OCI-LY7 (cell line): Measurements from ENCODE around the gene LRRC74A. TPM values are rescaled to one million over a fixed set of nuclear protein-coding genes. Genes with fewer than 3 reads are reported as not detected.

ENCODE experiments used
- BruUV-seq: library from RNA; stranded (reverse); fragments of 400-500 nt; replicated peaks from 2 replicates; lab custom pipeline; 2021; lab: Mats Ljungman, UMichigan
- CTCF ChIA-PET: fragments of 300-600 bp; sonication (Branson Sonifier 250); formaldehyde crosslinking; loops from one replicate; lab custom pipeline; 2022; ENCODE audit warnings: antibody characterized with exemption; ENCODE audit not compliant: unreplicated experiment; lab: Charles Lee
- POLR2A ChIA-PET: fragments of 300-600 bp; sonication (Branson Sonifier 250); formaldehyde crosslinking; loops from one replicate; lab custom pipeline; 2022; ENCODE audit warnings: antibody characterized with exemption; lab: Charles Lee
- DNase-seq: peaks from one replicate; pipeline ENCODE4 v3.0.0-alpha.2; 2015; ENCODE audit warnings: low spot score
- H2AFZ ChIP-seq: fragments of 200-600 bp; sonication (generic), shearing (Covaris generic); 2 replicates; pipeline ENCODE4 v1.6.1; 2014; ENCODE audit warnings: mild to moderate bottlenecking, antibody characterized with exemption, low read length, moderate library complexity
- H3K27ac ChIP-seq: fragments of 200-600 bp; sonication (generic); 2 replicates; pipeline ENCODE4 v1.5.1; 2014; ENCODE audit warnings: mixed run types, low read depth, mild to moderate bottlenecking, moderate library complexity, low read length, inconsistent platforms; ENCODE audit not compliant: poor library complexity, severe bottlenecking
- H3K36me3 ChIP-seq: fragments of 200-600 bp; sonication (generic); 2 replicates; pipeline ENCODE4 v1.6.1; 2014; ENCODE audit warnings: mild to moderate bottlenecking, antibody characterized with exemption, low read length, moderate library complexity, mixed read lengths; ENCODE audit not compliant: insufficient read depth
- H3K4me1 ChIP-seq: fragments of 200-600 bp; sonication (generic); 2 replicates; pipeline ENCODE4 v1.5.1; 2014; ENCODE audit warnings: mild to moderate bottlenecking, low read length; ENCODE audit not compliant: insufficient read depth, poor library complexity, severe bottlenecking
- H3K4me2 ChIP-seq: fragments of 200-600 bp; sonication (generic); 2 replicates; pipeline ENCODE4 v1.6.1; 2014; ENCODE audit warnings: mild to moderate bottlenecking, low read length
- H3K4me3 ChIP-seq: fragments of 200-600 bp; sonication (generic); 2 replicates; pipeline ENCODE4 v1.5.1; 2014; ENCODE audit warnings: mild to moderate bottlenecking, low read depth, low read length; ENCODE audit not compliant: poor library complexity, severe bottlenecking
- H3K79me2 ChIP-seq: fragments of 200-600 bp; sonication (generic); 2 replicates; pipeline ENCODE4 v1.6.1; 2016; ENCODE audit warnings: low read depth, mild to moderate bottlenecking, low read length, moderate library complexity, mixed read lengths; ENCODE audit not compliant: insufficient read depth
- H3K9me2 ChIP-seq: fragments of 200-600 bp; sonication (generic); 2 replicates; pipeline ENCODE4 v1.6.1; 2016; ENCODE audit warnings: mild to moderate bottlenecking, low read length, mixed read lengths; ENCODE audit not compliant: insufficient read depth
- H3K9me3 ChIP-seq: fragments of 200-600 bp; sonication (generic); 2 replicates; pipeline ENCODE4 v1.6.1; 2014; ENCODE audit warnings: mild to moderate bottlenecking, mixed run types, low read length, mixed read lengths
- H4K20me1 ChIP-seq: fragments of 200-600 bp; sonication (generic); 2 replicates; pipeline ENCODE4 v1.6.1; 2014; ENCODE audit warnings: mild to moderate bottlenecking, antibody characterized with exemption, low read length, moderate library complexity, mixed read lengths; ENCODE audit not compliant: insufficient read depth
- EZH2phosphoT487 ChIP-seq: fragments of 200-600 bp; sonication (generic); IDR thresholded peaks from 2 replicates; pipeline ENCODE4 v1.6.1; 2018; ENCODE audit warnings: low read depth, borderline replicate concordance, mild to moderate bottlenecking, mixed run types, antibody characterized with exemption, low read length, moderate library complexity, mixed read lengths
- intact Hi-C: fragments of 100-400 bp; cut with micrococcal nuclease; formaldehyde crosslinking; loops from one replicate; pipeline ENCODE4 v1.10.0; 2022; ENCODE audit not compliant: unreplicated experiment
- total RNA-seq, 2 experiments: library from RNA; depleted of rRNA in 1 of 2; stranded (reverse); fragments of >200 nt in 1 of 2; shearing (Covaris generic) in 1 of 2; gene quantifications; 2 replicates each; pipeline ENCODE4 v1.2.3, GENCODE V29; 2014 to 2022
- TF ChIP-seq, protein P1 (sequence below): fragments of 200-600 bp; sonication (generic); conservative IDR thresholded peaks from 2 replicates; pipeline ENCODE4 v1.5.1; 2014; ENCODE audit warnings: mild to moderate bottlenecking, antibody characterized with exemption, low read length, moderate library complexity, mixed read lengths

The LRRC74A gene
- total RNA-seq, 2 experiments from 2014 or later = not detected

DNA sequence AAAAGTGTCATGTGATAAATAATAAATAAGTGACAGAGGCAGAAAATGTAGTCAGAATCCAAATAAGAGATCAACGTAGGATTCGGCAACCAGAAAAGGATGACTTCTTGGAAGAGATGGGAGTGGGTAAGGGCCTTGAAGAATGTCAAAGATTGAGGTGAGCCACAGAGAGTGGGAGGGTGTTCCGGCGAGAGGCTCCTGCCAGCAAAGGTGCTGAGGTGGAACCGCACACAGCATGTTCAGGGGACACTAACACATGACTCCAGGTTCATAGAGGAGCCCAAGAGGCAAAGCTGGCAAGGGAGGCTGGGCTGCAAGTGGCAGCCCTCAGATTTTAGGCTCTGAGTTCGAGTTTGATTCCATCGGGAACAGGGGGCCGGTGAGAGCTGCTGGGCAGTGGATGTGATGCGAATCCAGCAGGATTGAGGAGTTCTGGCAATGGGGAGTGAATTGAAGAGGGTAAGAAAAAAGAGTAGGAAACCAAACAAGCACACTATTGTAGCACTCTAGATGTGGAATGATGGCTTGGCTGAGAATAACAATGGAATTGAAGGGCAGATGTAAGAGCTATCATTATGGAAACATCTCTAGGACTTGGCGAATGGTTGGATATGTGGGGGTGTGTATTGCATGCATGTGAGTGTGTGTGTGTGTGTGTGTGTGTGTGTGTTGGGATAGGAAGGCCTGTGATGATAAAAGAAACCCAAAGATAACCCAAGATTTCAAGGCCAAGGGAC, 36.5 kb downstream of the LRRC74A start:
- Histone ChIP-seq H3K4me1 (no peaks in the 10 kb centered on the region), H4K20me1 (no peaks in the 10 kb centered on the region), H3K9me2 (no peaks in the 10 kb centered on the region), H3K4me3 (no peak overlapping the region), H3K9me3 (no peaks in the 10 kb centered on the region), H3K27ac (no peak overlapping the region), H3K79me2 (no peaks in the 10 kb centered on the region), H3K36me3 (no peaks in the 10 kb centered on the region), H2AFZ (no peak overlapping the region), H3K4me2 (no peak overlapping the region)
- BruUV-seq = no TSS peak
- ChIA-PET CTCF (no interaction called here), POLR2A (no interaction called here)
- no peak for DNase-seq
- TF ChIP-seq, protein P1, sequence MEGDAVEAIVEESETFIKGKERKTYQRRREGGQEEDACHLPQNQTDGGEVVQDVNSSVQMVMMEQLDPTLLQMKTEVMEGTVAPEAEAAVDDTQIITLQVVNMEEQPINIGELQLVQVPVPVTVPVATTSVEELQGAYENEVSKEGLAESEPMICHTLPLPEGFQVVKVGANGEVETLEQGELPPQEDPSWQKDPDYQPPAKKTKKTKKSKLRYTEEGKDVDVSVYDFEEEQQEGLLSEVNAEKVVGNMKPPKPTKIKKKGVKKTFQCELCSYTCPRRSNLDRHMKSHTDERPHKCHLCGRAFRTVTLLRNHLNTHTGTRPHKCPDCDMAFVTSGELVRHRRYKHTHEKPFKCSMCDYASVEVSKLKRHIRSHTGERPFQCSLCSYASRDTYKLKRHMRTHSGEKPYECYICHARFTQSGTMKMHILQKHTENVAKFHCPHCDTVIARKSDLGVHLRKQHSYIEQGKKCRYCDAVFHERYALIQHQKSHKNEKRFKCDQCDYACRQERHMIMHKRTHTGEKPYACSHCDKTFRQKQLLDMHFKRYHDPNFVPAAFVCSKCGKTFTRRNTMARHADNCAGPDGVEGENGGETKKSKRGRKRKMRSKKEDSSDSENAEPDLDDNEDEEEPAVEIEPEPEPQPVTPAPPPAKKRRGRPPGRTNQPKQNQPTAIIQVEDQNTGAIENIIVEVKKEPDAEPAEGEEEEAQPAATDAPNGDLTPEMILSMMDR = no peak
- TF ChIP-seq EZH2phosphoT487 = no peak
- intact Hi-C loops = no loop called here

GRCh38 chr14:76863724-76864407, 37.7 kb downstream of the LRRC74A start:
- intact Hi-C loops = no loop called here
- Histone ChIP-seq H3K4me1 (no peaks in the 10 kb centered on the region), H3K79me2 (no peaks in the 10 kb centered on the region), H3K9me2 (no peaks in the 10 kb centered on the region), H3K4me3 (no peak overlapping the region), H3K4me2 (no peak overlapping the region), H3K9me3 (no peaks in the 10 kb centered on the region), H3K27ac (no peak overlapping the region), H2AFZ (no peak overlapping the region), H4K20me1 (no peaks in the 10 kb centered on the region), H3K36me3 (no peaks in the 10 kb centered on the region)
- POLR2A ChIA-PET = interaction anchor here (0.5 kb wide), 1 partner anchor 26 kb away, joined by 3 read pairs; no protein-coding TSS in a partner anchor
- BruUV-seq = no TSS peak
- TF ChIP-seq, protein P1 = no peak
- no peak for TF ChIP-seq EZH2phosphoT487
- no peak for DNase-seq
- CTCF ChIA-PET = no interaction called here

DNA sequence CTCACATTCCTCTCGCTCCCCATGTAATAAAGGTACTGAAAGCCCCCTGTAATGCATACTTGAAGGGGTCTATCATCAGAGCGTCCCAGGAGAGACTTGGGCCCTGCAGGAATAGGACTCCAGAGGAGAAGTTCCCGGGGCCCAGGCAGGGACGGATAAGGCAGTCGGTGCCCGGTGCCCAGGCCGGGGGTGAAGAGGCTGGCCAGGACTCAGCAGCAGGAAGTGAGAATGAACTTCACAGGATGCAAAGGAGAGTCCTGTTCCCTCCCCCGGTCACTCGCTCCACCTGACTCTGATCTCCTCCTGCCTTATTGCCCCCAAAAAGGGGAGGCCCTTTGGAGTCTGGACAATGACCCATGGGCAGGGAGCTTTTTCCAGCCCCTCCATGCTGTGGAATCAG, 40.2 kb downstream of the LRRC74A start:
- Histone ChIP-seq H4K20me1 (no peaks in the 10 kb centered on the region), H3K36me3 (no peaks in the 10 kb centered on the region), H3K9me2 (no peaks in the 10 kb centered on the region), H3K9me3 (no peaks in the 10 kb centered on the region), H3K27ac (no peak overlapping the region), H3K79me2 (no peaks in the 10 kb centered on the region), H3K4me2 (no peak overlapping the region), H3K4me1 (no peaks in the 10 kb centered on the region), H3K4me3 (no peak overlapping the region), H2AFZ (no peak overlapping the region)
- POLR2A ChIA-PET = interaction anchor here (0.5 kb wide), 1 partner anchor 670 kb away, joined by 3 read pairs; no protein-coding TSS in a partner anchor
- DNase-seq = no peak
- no peak for TF ChIP-seq EZH2phosphoT487
- TF ChIP-seq, protein P1 = no peak
- intact Hi-C loops = no loop called here
- CTCF ChIA-PET = no interaction called here
- BruUV-seq = no TSS peak
